ENCODE results near the gene CDRT4. TPM values are rescaled to one million over a fixed set of nuclear protein-coding genes. Genes with fewer than 3 reads are reported as not detected.
"Not testable (repeated sequence)": the region's sequence is repeated elsewhere in the genome, so short reads cannot be mapped to it uniquely, and the experiment has no call there.

Gene CDRT4
- 0.64 and 1.3 TPM in 2 replicates for total RNA-seq

DNA sequence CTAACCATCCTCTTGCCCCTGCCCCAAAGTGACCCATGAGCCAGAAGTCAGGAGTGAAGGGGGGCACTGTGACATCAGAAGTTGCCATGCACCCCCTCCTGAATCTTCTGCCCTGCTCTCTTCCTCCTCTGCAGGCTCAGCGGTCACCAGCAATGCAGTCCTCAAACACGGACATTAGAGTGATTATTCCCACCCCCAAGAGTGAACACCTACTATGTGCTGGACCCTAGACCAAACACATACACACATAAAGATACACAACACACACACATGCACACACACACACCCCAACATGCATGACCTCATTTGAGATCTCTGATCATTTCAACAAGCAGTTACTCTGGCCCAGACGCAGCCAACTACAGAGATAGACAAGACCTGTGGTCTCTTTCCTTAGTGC is at the start of gene CDRT4:
Gene CDRT4 (minus strand): TSS at position 30 of the 400 bp plus-strand sequence. CDS start 27,383 bp downstream, outside the sequence.
- no peak for DNase-seq (ENCODE audit: low read depth in 2 of 2)

DNA sequence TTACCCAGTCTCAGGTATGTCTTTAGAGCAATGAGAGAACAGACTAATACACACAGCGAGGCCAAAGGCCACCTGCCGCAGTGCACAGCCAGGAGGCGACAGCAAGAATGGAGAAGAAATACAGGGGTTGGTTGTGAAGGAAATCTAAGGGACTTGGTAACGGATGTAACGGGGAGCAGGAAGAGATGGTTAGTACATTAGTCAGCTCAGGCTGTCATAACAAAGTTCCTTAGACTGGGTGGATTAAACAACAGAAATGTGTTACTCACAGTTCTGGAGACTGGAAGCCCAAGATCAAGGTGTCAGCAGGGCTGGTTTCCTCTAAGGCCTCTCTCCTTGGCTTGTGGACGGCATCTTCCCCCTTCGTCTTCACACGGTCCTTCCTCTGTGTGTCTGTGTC is 48.7 kb upstream of the CDRT4 start:
- peak in 1 of 2 donors; percentile 87 for DNase-seq (ENCODE audit: low read depth in 2 of 2)

DNA sequence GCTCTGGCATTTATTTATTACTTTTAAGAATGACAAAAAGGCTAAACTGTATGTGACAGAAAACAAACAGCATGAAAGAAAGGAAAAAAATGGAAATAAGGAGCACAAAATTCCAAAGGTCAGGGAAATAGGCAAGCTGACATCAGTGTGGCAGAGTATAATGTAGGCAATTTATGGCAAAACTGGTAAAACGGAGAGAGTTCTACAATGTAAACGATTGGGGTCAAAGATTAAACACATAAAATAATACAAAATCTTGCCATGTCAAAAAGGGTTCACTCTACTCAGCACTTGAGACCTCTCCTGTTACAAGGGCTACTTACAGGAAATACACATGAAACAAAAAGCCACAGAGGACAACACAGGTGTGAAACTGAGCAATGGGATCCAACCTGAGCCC is 47.0 kb upstream of the CDRT4 start:
- no peak for DNase-seq (ENCODE audit: low read depth in 2 of 2)

DNA sequence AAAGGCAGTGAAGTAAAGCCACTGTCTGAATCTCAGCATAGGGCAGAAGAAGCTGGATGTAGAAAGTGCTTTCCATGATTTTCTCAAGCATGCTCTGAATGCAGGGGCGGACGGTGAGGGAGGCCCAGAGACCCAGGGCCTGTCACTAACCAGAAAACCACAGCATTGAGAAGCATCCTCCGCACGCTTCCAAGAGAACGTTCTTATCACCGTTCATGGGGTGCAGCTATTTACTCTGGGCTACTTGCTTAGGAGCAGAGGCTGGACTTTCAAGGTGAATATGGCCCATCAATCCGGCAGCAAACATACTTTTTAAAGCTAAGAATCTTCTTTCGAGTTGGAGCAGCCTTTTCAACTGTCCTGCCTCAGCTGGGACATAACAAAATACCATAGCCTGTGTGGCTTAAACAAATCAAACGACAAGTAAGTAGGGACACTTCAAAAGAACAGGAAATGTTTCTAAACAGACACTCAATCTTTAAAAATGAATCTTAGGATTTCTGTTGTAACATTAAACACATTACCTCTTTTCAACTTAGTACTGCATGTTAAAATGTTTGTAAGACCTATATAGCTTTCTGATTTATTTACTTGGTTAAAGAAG is 46.5 kb upstream of the CDRT4 start:
- no peak for DNase-seq (ENCODE audit: low read depth in 2 of 2)

DNA sequence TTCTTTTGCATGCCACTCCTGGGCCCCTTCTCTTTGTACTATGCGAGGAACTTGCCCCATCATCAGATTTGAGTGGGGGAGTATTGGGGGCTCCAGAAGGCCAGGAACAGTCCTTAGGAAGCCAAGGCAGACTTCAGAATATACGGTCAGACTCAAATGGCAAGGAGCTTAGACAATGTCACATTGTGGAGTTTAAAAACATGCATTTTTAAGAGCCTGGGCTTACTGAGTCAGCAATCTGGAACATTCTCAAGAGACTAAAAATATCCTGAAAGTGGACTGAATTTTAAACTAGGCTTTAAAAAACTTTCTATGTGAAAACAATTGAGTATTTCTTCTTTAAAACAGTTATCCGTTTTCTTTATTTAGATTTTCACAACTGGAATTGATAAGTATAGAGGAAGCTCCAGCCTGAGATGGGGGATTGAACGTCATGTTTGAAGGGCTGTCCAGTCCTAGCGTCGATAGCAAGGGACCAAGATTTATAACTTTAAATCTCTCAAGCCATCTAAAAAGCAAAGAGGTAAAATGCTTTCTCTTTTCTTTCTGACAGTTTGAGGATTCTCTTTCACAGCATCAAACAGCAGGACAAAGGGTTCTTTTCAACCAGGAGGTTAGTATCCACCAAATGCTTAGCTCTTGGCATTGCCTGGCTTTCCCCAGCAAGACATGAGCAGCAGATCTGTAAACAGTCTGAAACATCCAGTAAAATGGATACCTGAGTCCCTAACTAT is 45.8 kb upstream of the CDRT4 start:
- DNase-seq (ENCODE audit: low read depth in 2 of 2): no peak

DNA sequence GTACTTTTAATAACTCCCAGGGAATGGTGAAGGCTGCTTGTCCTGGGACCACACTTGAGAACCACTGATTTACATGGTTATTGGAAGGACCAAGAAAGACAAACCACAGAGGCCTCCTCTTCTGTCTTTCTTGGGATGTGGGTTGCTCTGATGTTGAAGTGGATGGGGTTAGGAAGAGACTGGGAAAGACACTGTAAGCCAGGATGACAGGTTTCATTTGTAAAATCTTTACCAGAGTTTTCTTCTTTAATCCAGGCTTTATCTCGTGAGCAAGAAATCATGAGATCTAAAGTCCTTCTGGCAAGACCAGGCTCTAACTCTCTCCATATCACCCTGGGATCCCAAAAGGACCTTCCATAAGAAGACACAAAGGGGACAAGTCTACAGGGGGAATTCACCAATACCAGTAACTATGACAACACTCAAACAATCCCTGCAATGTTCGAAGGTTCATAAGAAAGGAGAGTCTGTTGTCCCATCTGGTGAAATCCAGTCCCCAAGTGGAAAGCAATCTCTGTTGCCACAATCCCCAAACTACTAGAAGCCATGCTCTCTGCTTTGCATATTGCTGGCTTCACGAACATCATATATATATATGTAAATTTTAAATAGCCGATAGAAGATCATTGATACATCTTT is 44.8 kb upstream of the CDRT4 start:
- DNase-seq (ENCODE audit: low read depth in 2 of 2): no peak

DNA sequence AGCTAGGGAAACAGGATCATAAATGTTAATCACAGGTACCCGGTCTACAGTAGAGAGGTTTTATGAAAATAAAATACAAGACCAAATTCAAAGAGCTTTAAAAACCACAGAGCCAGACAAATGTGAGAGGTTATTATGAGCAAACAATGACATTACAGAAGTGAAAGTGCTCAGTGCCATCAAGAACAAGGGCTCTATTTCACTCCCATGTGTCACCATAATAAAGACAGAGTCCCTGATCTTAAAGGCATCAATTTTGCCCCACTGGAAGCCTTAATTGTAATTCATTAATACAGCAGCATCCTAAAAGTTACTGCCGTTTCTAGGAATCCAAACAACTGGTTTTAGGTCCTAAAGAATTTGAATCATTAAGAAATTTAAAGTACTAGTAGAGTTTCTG is 43.7 kb upstream of the CDRT4 start:
- peak; percentile 37 to 47 for DNase-seq (ENCODE audit: low read depth in 2 of 2)

DNA sequence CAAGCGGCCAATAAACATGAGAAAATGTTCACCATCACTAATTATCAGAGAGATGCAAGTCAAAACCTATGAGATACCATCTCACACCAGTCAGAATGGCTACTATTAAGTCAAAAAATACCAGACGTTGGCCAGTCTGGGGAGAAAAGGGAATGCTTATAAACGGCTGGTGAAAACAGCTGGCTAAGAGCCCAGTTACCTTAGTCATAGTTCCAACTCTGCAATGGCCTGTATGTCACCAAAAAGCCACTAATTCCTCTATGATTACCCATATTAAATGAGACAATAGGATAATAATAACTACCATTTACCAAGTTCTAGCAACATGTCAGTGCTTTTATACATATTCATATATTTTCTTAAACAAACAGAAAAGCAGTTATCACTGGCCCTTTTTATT is 42.9 kb upstream of the CDRT4 start:
- peak; percentile 63 to 91 for DNase-seq (ENCODE audit: low read depth in 2 of 2)

DNA sequence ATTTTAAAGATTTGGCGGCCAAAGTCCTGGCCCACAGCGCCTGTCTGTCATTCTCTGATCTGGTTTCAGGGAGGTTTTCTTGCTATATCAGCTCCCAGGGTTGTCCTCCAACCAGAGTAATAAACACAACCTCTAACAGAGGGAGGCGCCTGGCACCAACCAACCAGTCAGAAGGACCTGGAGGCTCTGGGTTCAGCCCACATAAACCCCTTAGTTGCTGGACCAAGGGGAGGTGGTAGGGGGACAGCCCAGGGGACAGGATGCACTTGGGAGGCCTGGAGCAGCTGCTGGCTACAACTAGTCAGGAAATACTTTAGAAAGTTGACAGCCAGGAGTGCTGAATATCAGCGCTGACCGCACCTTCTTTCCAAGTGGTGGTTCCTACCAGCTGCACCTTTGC is 41.7 kb upstream of the CDRT4 start:
- no peak for DNase-seq (ENCODE audit: low read depth in 2 of 2)

DNA sequence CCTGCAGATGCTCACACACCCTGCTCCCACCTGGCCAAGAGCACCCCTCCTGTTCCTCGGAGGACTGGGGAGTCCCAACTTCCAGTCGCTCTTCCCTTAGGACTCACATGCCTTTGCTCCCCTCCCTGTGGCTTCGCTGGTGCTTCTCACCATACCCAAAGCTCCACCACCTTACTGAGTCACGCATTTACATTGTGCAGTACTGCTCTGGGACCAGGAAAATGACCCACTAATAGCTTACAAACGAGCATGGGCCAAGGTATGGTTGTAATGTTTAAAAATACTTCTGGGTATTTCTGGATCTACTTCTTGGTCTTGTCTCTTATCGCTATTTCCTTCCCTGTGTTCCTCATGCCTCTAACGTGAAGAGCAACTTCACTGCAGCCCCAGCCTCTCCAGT is 41.0 kb upstream of the CDRT4 start:
- DNase-seq (ENCODE audit: low read depth in 2 of 2): no peak

DNA sequence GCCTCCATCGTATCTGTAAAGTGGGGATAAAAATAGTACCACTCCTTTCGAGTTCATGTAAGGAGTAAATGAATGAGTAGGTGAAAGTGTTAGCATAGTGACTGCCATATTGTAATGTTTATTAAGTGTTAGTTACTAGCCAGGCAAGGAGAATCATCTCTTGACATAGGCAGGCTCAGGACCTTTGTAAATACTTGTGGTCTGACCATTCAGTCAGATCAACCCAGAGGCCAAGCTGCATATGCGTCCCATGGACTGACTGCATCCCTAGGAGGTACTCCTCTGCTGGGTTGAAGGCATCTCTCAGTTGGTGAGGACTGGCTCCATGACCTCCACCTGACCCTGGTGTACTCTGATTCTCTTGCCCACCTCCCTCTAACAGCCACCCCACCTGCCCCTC is 40.5 kb upstream of the CDRT4 start:
- no peak for DNase-seq (ENCODE audit: low read depth in 2 of 2)

DNA sequence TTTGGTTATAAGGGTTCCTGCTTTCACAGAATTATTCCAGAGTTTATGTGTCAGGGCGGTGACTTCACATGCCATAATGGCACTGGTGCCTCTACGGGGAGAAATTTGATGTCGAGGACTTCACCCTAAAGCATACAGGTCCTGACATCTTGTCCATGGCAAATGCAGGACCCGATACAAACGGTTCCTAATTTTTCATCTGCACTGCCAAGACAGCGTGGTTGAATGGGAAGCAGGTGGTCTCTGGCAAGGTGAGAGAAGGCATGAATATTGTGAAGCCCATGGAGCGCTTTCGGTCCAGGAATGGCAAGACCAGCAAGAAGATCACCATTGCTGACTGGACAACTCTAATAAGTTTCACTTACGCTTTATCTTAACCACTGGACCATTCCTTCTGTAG is 39.6 kb upstream of the CDRT4 start:
- no peak for DNase-seq (ENCODE audit: low read depth in 2 of 2)

DNA sequence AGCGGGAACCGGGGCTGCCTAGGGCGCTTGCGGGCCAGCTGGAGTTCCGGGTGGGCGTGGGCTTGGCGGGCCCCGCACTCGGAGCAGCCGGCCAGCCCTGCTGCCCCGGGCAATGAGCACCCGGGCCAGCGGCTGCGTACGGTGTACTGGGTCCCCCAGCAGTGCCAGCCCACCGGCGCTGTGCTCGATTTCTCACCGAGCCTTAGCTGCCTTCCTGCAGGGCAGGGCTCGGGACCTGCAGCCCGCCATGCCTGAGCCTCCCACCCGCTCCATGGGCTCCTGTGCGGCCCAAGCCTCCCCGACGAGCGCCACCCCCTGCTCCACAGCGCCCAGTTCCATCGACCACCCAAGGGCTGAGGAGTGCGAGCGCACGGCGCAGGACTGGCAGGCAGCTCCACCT is 38.3 kb upstream of the CDRT4 start:
- DNase-seq (ENCODE audit: low read depth in 2 of 2): not testable (repeated sequence)

DNA sequence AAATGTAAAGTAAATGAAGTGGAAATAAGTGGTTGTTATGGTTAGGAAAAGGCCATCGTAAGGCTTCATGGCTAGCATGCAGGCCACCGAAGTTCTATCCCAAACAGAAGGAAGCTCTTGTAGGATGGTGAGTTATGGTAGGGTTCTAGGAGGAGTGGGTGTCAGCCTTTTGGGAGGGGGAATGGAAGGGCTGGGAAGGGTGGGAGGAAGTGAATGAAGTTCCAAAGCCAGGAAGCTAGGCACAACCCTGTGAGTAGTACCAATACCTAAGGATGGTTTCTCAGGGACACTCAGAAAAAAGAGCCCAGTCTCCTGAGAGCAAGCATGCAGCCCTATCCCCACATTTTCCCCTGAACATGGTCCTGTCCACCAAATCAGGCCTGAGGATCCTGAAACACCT is 36.3 kb upstream of the CDRT4 start:
- DNase-seq (ENCODE audit: low read depth in 2 of 2): no peak

DNA sequence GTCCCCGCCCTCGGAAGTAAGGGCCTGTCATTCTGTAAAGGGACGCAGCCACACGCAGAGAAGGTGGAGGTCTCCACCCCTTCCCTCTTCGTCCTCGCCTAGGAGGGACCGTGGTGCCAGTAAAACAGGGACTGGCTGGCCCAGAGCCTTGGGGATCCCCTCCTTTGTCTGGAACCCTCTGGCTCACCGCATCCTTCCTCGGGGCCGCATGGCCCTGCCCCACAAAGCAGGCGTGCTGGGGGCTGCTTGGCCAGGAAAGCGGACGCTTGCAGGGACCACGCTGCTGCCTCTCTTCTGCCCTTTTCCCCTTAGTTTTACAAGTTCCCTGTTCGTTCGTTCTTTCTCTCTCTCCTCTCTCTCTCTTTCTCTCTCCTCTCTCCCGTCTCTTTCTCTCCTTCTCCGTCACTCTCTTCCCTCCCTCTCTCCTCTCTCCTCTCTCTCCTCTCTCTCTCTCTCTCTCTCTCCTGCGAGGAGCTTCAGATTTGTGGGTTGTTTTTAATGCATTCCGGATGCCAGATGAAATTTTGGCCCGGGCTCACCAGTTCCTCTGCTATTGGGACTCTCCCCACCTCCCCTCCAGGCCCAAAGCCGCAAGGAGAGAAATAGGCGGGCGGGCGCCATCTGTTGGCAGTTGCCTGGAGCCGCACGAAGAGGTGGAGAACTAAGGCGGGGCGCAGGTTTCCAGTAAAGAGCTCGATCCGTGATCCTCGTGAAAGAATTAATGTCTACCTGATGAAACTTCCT is 35.1 kb upstream of the CDRT4 start:
- peak; percentile 68 to 78 for DNase-seq (ENCODE audit: low read depth in 2 of 2)

DNA sequence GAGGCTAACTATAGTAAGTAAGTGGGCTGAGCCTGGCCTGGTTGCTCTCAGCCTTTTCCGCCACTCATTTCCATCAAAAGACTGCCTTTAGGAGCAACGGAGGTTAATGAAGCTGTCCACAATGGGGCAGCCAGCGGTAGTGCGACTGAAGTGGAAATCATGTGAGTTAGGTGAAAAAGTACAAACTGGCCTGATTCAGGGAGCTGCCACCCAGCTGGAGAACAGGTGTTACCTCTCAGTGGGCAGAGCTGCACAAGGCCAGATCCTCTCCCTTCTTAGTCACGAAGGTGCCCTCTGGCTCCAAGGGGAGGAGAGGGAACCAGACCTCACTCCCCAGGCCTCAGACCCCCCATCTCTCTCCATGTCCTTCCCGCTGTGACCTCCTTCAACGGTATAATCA is 34.4 kb upstream of the CDRT4 start:
- peak in 1 of 2 donors; percentile 12 for DNase-seq (ENCODE audit: low read depth in 2 of 2)

DNA sequence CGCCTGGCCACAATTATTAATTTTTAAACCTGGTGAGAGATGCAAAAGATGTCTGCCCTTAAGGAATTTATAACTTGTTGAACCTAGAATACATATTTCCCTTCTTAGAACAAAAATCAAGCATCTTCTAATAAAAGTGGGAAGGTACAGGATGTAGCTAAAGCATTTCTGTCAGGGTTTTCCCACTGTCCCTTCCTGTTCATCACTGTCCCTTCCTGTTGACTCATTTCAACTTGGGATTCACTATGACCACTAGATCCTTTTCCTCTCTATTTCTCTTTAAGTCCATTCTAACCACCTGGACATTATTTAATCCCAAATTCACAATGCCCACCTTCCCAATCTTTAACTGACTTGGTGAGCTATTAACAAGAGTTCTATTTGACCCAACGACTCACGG is 33.9 kb upstream of the CDRT4 start:
- peak; percentile 72 to 79 for DNase-seq (ENCODE audit: low read depth in 2 of 2)

DNA sequence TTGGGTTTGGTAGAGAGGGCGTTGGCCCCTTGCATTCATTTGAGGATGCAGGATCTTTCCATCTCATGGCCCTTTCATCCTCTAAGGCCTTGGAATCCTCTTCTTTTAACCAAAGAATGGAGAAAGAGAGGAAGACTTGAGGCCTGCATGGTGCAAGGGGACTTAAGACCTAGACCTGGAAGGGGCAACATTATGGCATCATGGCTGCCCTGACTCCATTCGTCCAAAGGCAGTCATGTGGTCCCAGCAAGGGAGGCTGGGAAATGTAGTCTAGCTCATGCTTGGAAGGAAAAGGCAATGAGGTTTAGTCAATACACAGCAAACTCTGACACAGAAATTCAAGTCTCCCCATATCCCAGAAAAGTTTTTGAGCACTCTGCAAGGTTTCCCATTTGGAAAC is 30.7 kb upstream of the CDRT4 start:
- peak in 1 of 2 donors; percentile 16 for DNase-seq (ENCODE audit: low read depth in 2 of 2)

DNA sequence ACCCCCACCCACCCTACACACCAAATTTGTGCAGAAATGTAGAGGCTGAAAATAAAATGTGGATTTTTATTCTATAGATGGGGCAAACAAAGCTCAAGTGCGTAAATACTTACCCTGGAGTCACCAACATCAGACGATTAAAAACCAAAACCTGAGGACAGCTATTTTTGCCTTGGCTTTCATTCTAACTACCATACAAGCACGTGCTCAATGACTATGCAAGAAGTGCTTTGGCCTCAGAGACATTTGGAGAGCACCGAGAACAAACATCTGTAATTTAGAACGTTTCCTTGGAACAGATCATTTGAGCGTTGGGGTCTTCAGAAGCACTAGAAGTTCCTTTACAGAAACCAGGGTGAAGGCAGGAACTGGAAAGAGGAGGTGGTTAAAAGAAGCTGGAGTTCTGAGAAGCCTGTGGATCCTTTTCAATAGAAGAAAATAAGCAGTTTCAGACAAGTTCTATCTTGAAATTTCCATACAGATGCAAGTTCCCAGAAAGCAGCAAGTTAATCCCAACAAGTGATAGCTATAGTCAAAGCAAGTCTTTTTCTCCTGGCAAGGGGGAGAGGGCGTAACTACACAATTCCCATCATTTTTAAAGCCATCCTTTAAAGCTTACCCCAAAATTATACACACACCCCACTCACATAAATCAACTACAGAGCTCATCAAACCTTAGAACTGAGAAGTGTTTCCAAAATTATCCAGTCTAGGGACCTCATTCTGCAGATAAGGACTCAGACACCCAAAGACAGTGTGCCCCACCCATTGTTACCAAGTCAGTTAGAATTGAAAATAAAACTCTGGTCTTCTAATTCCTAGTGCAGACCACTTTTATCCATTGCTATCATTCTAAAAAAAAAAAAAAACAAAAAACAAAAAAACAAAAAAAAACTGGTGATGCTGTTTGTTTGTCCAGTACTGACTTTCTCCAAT is 29.6 kb upstream of the CDRT4 start:
- DNase-seq (ENCODE audit: low read depth in 2 of 2): no peak

DNA sequence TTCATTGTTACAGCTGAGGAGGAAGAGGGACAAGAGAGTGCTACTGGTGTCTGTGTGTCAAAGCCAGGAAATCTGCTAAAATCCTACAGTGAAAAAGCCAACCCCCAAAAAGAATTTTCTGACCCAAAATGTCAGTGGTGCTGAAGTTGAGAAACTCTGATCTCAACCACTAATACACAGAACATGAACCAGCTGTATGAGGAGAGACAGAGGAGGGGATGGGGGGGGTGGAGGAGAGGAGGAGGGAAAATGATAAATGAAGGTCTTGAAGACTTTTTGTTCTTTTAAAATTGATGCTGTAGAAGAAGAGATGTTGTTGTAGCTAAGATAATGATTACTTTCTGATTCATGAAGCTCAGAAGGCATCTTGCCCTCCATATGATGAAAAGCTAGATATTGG is 27.4 kb upstream of the CDRT4 start:
- DNase-seq (ENCODE audit: low read depth in 2 of 2): no peak

DNA sequence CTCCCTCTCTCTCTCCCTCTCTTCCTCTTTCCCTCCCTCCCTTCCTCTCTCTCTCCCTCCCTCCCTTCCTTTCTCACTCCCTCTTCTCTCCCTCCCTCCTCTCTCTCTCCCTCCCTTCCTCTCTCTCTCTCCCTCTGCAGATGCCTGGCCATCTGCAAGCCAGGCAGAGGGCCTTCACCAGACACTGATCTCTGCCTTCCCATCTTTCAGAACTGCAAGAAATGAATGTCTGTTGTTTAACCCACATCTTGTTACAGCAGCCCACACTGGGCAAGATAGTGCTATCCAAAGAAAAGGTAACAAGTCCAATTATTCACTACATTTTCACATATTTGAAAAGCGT is 26.2 kb upstream of the CDRT4 start:
- no peak for DNase-seq (ENCODE audit: low read depth in 2 of 2)
